ENCODE measurements around the gene PNMT. TPM values are rescaled to one million over a fixed set of nuclear protein-coding genes. Genes with fewer than 3 reads are reported as not detected.

The PNMT gene
- total RNA-seq, 2 donors from 2014 or later, result 0.47 TPM; not detected in 1

DNA sequence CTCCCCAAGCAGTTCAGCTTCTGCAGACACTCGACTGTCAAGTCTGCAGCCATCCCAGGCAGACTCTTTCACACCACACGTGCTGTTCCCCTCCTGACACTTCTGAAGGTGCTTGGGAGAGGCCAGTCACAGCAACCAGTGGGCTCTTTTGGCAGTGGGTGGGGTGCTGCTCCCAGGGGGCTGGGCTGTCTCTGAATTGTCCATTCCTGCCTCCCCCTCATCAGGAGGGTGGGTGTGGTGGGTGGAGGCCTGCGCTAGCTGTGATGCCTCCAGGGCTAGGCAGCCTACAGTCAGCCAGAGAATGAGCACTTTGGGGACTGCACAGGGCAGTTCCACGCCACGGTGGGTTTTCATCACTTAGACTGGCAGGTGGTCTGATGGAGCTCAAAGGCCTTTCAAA is 21.0 kb upstream of the PNMT start:
- Histone ChIP-seq H3K27ac (no peak overlapping the region), H3K36me3 (no peaks in the 10 kb centered on the region), H3K27me3 (no peaks in the 10 kb centered on the region), H3K4me1 (peaks cover 21% of the 10 kb centered on the region), H3K4me3 (no peak overlapping the region), H3K9ac (ENCODE audit: low read depth in 2 of 2, low read length in 2 of 2) (no peak overlapping the region), H3K9me3 (no peaks in the 10 kb centered on the region)
- no peak for DNase-seq
- TF ChIP-seq, protein P1, sequence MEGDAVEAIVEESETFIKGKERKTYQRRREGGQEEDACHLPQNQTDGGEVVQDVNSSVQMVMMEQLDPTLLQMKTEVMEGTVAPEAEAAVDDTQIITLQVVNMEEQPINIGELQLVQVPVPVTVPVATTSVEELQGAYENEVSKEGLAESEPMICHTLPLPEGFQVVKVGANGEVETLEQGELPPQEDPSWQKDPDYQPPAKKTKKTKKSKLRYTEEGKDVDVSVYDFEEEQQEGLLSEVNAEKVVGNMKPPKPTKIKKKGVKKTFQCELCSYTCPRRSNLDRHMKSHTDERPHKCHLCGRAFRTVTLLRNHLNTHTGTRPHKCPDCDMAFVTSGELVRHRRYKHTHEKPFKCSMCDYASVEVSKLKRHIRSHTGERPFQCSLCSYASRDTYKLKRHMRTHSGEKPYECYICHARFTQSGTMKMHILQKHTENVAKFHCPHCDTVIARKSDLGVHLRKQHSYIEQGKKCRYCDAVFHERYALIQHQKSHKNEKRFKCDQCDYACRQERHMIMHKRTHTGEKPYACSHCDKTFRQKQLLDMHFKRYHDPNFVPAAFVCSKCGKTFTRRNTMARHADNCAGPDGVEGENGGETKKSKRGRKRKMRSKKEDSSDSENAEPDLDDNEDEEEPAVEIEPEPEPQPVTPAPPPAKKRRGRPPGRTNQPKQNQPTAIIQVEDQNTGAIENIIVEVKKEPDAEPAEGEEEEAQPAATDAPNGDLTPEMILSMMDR (IDR thresholded peaks at IDR 0.05), result no peak
- intact Hi-C loops (cut with DNase I), result no loop called here

DNA sequence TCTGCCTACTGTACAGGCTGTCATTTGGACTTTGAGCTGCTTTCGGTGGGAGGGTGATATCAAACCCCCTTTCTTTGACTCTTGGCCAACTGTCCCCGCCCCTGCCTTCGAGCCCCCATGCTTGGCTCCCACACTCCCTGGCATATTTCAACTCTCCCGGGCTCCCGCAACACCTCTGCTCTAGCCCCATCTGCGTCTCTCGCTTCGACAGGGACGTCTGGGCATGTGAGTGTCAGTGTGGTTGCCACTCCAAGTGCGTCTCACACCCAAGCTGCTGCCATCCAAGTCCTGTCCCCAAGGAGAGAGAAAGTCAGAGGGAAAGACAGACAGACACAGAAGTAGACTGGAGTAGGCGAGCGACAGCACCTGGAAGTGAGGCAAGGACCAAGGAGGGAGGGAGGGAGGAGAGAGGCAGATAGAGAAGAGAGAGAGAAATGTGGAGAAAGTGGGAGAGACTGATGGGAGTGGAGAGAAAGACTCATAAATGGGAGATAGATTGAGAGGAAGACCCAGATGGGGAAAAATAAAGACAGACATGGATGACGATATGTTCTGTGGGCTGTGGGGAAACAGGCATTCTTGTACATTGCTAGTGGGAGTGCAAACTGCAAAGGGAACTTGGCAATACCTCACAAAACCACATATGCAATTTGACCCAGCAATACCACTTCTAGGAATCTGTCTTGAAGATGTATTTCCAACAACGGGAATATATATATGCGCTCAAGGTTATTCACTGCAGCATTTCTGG is 19.5 kb upstream of the PNMT start:
- H3K4me3 ChIP-seq, result no peak overlapping the region
- H3K36me3 ChIP-seq, result no peaks in the 10 kb centered on the region

DNA sequence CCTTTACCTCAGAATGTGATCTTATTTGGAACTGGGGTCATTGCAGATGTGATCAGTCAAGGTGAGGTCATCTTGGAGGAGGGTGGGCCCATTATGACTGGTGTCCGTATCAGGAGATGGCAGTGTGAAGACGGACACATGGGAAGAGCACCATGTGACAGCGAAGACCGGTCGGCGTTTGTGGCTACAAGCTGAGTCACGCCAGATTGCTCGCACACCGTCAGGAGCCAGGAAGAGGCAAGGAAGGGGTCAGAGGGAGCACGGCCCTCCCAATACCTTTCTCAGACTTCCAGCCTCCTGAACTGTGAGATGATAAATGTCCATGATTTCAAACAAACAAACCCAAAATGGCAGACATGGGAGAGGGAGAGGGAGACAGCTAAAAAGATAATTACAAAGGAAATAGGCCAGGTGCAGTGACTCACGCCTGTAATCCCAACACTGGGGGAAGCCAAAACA is 18.1 kb upstream of the PNMT start:
- intact Hi-C loops (cut with DNase I), result no loop called here
- DNase-seq, result no peak
- Histone ChIP-seq H3K27ac (no peak overlapping the region), H3K9me3 (no peaks in the 10 kb centered on the region), H3K27me3 (no peaks in the 10 kb centered on the region), H3K9ac (ENCODE audit: low read depth in 2 of 2, low read length in 2 of 2) (no peak overlapping the region), H3K4me1 (peaks cover 30% of the 10 kb centered on the region), H3K4me3 (no peak overlapping the region), H3K36me3 (no peaks in the 10 kb centered on the region)
- TF ChIP-seq, protein P1 (IDR thresholded peaks at IDR 0.05), result no peak

More for the DNA sequence above, 19.5 kb upstream of the PNMT start:
- TF ChIP-seq, protein P1 (IDR thresholded peaks at IDR 0.05), result no peak
- H3K4me1 ChIP-seq, result peaks cover 30% of the 10 kb centered on the region
- H3K27ac ChIP-seq, result no peak overlapping the region
- H3K9me3 ChIP-seq, result no peaks in the 10 kb centered on the region
- intact Hi-C loops (cut with DNase I), result no loop called here
- DNase-seq, result no peak
- H3K9ac ChIP-seq (ENCODE audit: low read depth in 2 of 2, low read length in 2 of 2), result no peak overlapping the region
- no peaks in the 10 kb centered on the region for H3K27me3 ChIP-seq

DNA sequence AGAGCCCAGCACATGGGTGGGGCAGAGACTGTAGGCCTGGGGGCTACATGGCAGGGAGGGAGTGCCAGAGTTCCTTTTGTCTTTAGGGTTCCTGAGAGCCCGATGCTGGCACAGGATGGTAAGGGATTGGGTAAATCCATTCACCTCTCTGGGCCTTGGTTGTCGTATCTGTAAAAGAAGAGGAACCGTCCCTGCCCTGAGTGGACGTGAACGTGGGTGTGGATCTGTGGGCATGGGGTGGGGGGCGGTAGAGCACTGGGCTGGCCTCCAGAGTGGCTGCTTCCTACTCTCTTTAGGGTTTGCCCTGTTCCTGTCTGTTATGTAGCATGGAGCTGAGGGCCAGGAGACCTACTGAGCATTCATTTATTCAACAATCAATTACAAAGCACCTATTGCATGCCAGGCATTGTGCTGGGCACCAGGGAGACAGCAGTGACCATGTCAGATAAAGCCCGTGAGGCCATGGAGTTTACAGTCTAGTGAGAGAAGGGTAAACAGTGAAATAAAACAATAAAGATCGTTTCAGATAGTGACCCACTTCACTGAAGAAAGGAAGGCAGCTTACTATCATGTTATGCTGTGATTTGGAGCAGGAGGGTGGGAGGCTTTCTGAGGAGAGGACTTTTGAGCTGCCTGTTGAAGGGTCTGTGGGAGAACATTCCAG is 16.2 kb upstream of the PNMT start:
- no peaks in the 10 kb centered on the region for H3K27me3 ChIP-seq
- H3K36me3 ChIP-seq, result no peaks in the 10 kb centered on the region
- no peak for DNase-seq
- peak overlapping the region; percentile 12 to 84 for H3K9ac ChIP-seq (ENCODE audit: low read depth in 2 of 2, low read length in 2 of 2)
- H3K4me1 ChIP-seq, result peaks cover 30% of the 10 kb centered on the region
- H3K4me3 ChIP-seq, result no peak overlapping the region
- H3K27ac ChIP-seq, result peak overlapping the region; percentile 57
- TF ChIP-seq, protein P1 (IDR thresholded peaks at IDR 0.05), result no peak
- no peaks in the 10 kb centered on the region for H3K9me3 ChIP-seq
- intact Hi-C loops (cut with DNase I), result no loop called here

DNA sequence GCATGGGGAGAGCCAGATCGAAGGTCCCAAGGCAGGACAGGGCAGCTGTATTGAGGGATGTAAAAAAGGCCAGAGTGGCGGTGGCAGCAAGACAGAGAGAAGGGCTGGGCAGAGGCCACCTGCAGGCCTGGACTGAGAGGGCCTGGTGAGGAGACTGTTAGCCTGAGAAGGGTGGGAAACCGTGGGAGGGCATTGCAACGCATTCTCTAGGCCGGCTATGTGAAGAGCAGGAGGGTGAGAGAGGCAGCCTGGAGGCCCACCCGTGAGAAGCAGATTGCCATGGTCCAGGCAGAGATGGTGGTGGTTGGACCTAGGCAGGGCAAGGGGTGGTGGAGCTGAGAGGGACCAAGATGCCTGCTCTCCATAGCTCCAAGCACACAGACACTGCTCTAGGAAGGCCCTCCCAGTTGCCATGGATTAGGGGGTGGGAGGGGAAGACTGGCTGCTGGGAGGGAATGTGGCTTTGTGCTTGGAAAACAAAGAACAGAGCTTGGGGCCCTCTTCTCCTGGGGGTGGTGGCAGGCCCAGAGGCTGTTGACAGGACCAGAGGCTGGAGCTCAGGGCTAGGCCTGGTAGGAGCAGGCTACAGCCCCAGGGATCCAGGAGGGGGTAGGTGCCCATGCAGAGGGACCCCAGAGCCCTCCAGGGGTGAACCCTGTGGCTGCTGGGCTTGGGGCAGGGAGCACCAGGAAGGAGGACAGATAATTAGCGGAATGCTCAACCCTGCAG is 15.5 kb upstream of the PNMT start:
- peaks cover 30% of the 10 kb centered on the region for H3K4me1 ChIP-seq
- intact Hi-C loops (cut with DNase I), result no loop called here
- TF ChIP-seq, protein P1 (IDR thresholded peaks at IDR 0.05), result no peak
- DNase-seq, result no peak
- H3K9ac ChIP-seq (ENCODE audit: low read depth in 2 of 2, low read length in 2 of 2), result peak overlapping the region; percentile 53 to 84
- no peaks in the 10 kb centered on the region for H3K9me3 ChIP-seq
- no peaks in the 10 kb centered on the region for H3K27me3 ChIP-seq
- H3K4me3 ChIP-seq, result no peak overlapping the region
- H3K27ac ChIP-seq, result peak overlapping the region; percentile 57
- no peaks in the 10 kb centered on the region for H3K36me3 ChIP-seq

Data from colonic mucosa (tissue), 4 donors.